Myocyte (in vitro differentiated cells): ENCODE data around the gene OTUB1. TPM values are rescaled to one million over a fixed set of nuclear protein-coding genes. Genes with fewer than 3 reads are reported as not detected.
"Not testable (repeated sequence)": the region's sequence is repeated elsewhere in the genome, so short reads cannot be mapped to it uniquely, and the experiment has no call there.

Experiments
- DNase-seq: peaks from one replicate; pipeline ENCODE4 v3.0.0-alpha.2; 2012; ENCODE audit warnings: low read depth
- total RNA-seq: library from RNA; depleted of rRNA; stranded (reverse); fragments of >200 nt; gene quantifications from 2 replicates; pipeline ENCODE4 v1.2.3, GENCODE V29; 2014

Gene OTUB1
- total RNA-seq, 1 donor from 2014 or later = 47.0 TPM

GRCh38 chr11:64042301-64042700, 56.1 kb downstream of the OTUB1 start:
- DNase-seq = no peak

GRCh38 chr11:64043545-64043944, 57.3 kb downstream of the OTUB1 start:
- DNase-seq = no peak

GRCh38 chr11:64044730-64045393, 58.6 kb downstream of the OTUB1 start:
- DNase-seq = no peak

- DNase-seq = no peak
Observed at GRCh38 chr11:64045700-64046099, 59.5 kb downstream of the OTUB1 start.

GRCh38 chr11:64047373-64047772, 61.1 kb downstream of the OTUB1 start:
- not testable (repeated sequence) for DNase-seq

Other genes starting within 250 kb of the OTUB1 start
- 20.7 and 23.2 TPM in 2 replicates for gene ZFTA, start 217.7 kb upstream of the OTUB1 start, total RNA-seq
- gene SPINDOC, start 173.0 kb upstream of the OTUB1 start, total RNA-seq = 16.2 and 16.8 TPM in 2 replicates
- 23.2 and 25.4 TPM in 2 replicates for gene MARK2, start 147.3 kb upstream of the OTUB1 start, total RNA-seq
- gene RCOR2, start 69.3 kb upstream of the OTUB1 start, total RNA-seq = 0.53 and 0.57 TPM in 2 replicates
- gene NAA40, start 47.4 kb upstream of the OTUB1 start, total RNA-seq = 8.0 and 13.1 TPM in 2 replicates
- gene COX8A, start 11.8 kb upstream of the OTUB1 start, total RNA-seq = 396 and 474 TPM in 2 replicates
- gene FLRT1, start 49.5 kb downstream of the OTUB1 start, total RNA-seq = not detected in 2 replicates
- gene MACROD1, start 179.7 kb downstream of the OTUB1 start, total RNA-seq = 168 and 469 TPM in 2 replicates
- 204 and 216 TPM in 2 replicates for gene STIP1, start 199.7 kb downstream of the OTUB1 start, total RNA-seq
- gene FERMT3, start 220.3 kb downstream of the OTUB1 start, total RNA-seq = 6.1 and 19.4 TPM in 2 replicates
- 109 and 110 TPM in 2 replicates for gene TRPT1, start 239.7 kb downstream of the OTUB1 start, total RNA-seq
- 69.6 and 83.6 TPM in 2 replicates for gene NUDT22, start 239.8 kb downstream of the OTUB1 start, total RNA-seq
- gene DNAJC4, start 244.1 kb downstream of the OTUB1 start, total RNA-seq = 6.5 and 7.2 TPM in 2 replicates
- gene VEGFB, start 248.1 kb downstream of the OTUB1 start, total RNA-seq = 59.1 and 65.8 TPM in 2 replicates